ENCODE data around the gene SHB. TPM values are rescaled to one million over a fixed set of nuclear protein-coding genes. Genes with fewer than 3 reads are reported as not detected.

Gene SHB
- total RNA-seq, 2 experiments from 2014 or later, result 1.2 TPM

DNA sequence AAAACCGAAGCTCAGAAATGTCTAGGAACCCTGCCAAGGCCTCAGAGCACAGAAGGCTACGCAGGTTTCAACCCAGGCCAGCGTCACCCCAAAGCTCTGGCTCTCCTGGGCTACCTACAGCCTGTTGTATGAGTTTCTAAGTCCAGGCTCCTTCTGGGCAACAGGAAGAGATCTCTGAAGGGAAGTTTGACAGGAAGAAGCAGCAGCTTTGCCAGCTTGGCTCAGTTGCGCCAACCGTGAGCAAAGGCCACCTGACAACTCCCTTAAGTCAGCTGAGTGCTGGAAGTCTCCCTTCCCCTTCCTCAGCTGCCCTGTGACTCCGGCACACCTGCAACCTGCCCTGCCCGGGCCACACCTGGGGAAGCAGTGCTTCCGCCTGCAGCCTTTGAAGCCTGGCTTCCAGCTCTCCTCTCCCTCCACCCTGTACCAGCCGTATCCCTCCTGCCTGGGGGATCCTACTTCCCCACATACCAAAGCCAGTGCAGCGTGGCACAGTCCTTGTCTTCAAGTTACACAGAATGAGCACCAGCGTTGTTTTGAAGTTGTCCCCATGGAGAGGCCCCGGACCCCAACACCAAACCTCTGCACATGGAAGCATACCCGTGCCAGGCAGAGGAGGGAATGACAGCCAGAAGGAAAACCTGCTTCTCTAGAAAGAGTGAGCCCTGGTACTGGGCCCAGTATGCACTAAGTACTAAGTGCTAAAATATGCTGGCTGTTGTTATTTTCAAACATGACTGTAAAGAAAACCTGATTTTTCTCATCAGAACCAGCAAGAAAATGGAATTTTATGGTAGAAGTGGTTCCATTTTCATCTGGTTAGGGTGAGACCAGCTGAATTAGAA, 36.5 kb downstream of the SHB start:
- no peak overlapping the region for H3K27ac Mint-ChIP-seq
- no peak overlapping the region for H3K4me3 Mint-ChIP-seq
- DNase-seq, result no peak
- H3K36me3 Mint-ChIP-seq (ENCODE audit: low read depth), result no peaks in the 10 kb centered on the region
- H3K9me3 Mint-ChIP-seq, result no peaks in the 10 kb centered on the region
- peaks cover 2% of the 10 kb centered on the region for H3K4me1 Mint-ChIP-seq (ENCODE audit: low read depth)
- intact Hi-C loops (cut with micrococcal nuclease), result no loop called here
- H3K27me3 Mint-ChIP-seq (ENCODE audit: low read depth), result no peaks in the 10 kb centered on the region
- CTCF ChIA-PET, result interaction anchor here (0.7 kb wide), 1 partner anchor 10 kb away, joined by 3 read pairs; no protein-coding TSS in a partner anchor

DNA sequence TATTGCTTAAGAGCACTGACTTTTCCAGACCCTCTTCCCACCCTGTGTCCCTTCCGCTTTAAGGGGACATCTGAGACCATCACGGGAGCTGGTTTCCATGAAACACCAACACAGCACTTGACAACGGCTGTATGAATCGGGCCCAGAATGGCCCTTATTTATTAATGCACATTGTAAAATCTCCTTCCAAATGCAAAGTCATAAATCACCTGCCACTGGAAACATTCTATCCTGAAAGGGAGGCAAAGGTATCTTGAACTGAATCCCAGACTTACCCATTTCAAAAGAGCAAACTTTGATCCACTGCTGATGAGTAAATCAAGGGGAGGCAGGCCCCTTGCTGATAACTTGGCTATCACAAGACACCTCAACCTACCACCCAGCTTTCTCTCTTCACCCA, 37.4 kb downstream of the SHB start:
- CTCF ChIA-PET, result interaction anchor here (1.2 kb wide), 1 partner anchor 19 kb away, joined by 4 read pairs; no protein-coding TSS in a partner anchor
- no peak for DNase-seq
- H3K4me3 Mint-ChIP-seq, result no peak overlapping the region
- intact Hi-C loops (cut with micrococcal nuclease), result no loop called here
- H3K27me3 Mint-ChIP-seq (ENCODE audit: low read depth), result no peaks in the 10 kb centered on the region
- no peaks in the 10 kb centered on the region for H3K9me3 Mint-ChIP-seq
- H3K36me3 Mint-ChIP-seq (ENCODE audit: low read depth), result no peaks in the 10 kb centered on the region
- H3K4me1 Mint-ChIP-seq (ENCODE audit: low read depth), result peaks cover 2% of the 10 kb centered on the region
- no peak overlapping the region for H3K27ac Mint-ChIP-seq

DNA sequence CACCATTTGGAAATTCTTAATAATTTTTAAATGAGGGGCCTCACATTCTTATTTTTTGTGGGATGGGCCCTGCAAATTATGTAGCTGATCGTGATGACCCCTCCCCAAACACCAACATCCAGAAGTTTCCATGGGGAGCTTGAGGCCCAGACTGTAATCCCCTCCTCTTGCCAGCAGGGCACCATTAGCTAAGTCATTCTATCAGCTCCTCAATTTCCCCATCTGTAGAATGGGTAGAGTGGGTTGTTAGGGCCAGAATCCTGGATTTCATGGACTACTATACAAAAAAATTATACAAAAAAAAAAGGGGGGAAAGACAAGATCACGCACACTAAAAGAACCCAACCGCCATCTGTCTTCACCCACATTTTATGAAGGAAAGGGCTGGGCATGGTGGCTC, 38.4 kb downstream of the SHB start:
- Mint-ChIP-seq H3K27me3 (ENCODE audit: low read depth) (no peaks in the 10 kb centered on the region), H3K36me3 (ENCODE audit: low read depth) (no peaks in the 10 kb centered on the region), H3K4me3 (no peak overlapping the region), H3K4me1 (ENCODE audit: low read depth) (peaks cover 2% of the 10 kb centered on the region), H3K9me3 (no peaks in the 10 kb centered on the region), H3K27ac (no peak overlapping the region)
- intact Hi-C loops (cut with micrococcal nuclease), result no loop called here
- DNase-seq, result no peak
- CTCF ChIA-PET, result interaction anchor here (0.8 to 1.2 kb wide), 2 partner anchors 18 to 24 kb away, joined by 3 to 4 read pairs; no protein-coding TSS in a partner anchor

DNA sequence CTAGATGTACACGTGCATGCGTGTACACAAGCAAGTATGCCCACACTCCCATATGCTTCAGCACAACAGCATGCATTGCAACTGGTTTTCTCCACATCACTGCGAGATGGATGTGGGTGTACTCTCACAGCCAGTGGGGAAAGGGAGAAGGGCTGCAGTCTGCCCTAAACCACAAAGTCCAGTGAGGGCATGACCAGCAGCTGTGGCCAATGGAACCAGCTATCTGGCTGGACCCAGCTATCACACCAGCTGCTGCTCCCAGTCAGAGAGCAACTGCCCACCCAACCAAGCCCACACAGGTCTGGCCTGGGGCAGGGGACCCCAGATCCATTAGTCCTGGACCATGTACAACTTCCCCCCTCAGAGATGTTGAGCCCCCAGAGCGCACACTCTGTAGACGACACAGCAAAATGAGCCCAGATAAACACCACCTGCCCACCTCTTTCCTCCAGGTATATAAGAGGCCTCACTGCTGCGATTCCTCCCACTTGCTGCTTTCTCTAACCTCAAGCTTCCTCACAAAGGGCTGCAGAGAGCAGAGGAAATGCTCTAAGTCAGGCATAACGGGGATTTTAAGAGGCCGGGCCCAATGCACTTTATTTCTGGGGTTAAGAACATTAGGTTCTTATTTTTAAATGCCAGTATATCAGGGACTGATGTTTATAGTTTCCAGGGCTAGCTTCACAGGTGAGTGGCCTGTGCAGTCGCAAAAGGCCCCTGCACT, 39.0 kb downstream of the SHB start:
- CTCF ChIA-PET, result interaction anchor here (0.8 to 1.2 kb wide), 2 partner anchors 17 to 25 kb away, joined by 3 to 4 read pairs; no protein-coding TSS in a partner anchor
- H3K36me3 Mint-ChIP-seq (ENCODE audit: low read depth), result no peaks in the 10 kb centered on the region
- DNase-seq, result no peak
- peaks cover 2% of the 10 kb centered on the region for H3K4me1 Mint-ChIP-seq (ENCODE audit: low read depth)
- no peak overlapping the region for H3K4me3 Mint-ChIP-seq
- H3K27me3 Mint-ChIP-seq (ENCODE audit: low read depth), result no peaks in the 10 kb centered on the region
- H3K27ac Mint-ChIP-seq, result no peak overlapping the region
- intact Hi-C loops (cut with micrococcal nuclease), result no loop called here
- no peaks in the 10 kb centered on the region for H3K9me3 Mint-ChIP-seq

DNA sequence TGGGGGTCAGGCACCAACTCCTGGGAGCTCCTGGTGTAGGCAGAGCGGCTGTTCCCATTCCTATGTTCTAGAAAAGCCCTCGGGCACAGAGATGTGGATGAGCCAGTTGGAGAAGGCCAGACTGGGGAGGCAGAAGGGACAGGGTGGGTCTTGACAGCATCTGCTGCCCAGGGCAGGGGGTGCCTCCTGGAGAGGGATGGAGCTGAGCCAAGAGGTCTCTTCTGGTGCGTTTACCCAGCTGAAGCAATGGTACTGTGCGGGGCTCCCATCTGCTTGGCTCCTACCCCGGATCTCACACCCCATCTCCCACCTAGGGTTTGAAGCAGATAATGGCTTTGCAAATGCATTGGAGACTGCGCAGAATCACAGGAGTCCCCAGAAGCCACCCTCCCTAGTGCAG, 41.3 kb downstream of the SHB start:
- CTCF ChIA-PET, result no interaction called here

DNA sequence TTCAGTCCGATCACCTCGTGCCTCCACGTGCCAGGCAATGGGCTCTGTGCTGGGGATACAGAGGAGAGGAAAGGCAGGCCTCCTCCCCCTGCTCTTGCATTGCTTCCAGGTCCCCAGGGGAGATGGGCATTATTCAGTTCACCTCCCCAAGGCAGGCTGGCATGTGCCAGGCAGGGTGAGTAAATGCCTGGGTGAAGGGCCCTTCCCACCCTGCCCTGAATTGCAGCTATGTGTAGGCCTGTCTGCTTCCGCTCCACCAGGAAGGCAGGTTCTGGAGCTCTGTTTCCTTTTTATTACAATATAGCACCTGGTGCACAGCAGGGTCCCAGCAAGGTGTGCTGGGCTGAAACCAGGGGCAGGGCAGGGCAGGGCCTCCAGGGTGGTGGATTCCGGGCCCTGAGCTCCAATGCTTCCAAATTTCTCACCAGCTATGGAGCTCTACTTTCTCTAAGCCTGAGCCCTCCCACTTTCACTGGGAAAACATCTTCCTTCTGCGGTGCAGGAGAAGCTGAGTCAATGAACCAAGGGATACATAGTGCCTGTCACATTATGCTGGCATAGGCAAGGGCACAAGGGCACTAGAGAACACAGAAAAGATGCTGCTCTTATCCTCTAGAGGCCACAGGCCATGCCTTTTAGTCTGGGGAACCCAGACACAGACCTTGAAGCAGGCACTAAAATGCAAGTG, 42.0 kb downstream of the SHB start:
- no peak overlapping the region for H3K27ac Mint-ChIP-seq
- CTCF ChIA-PET, result no interaction called here
- intact Hi-C loops (cut with micrococcal nuclease), result no loop called here

More for the DNA sequence above, 41.3 kb downstream of the SHB start:
- Mint-ChIP-seq H3K4me1 (ENCODE audit: low read depth) (peaks cover 2% of the 10 kb centered on the region), H3K27me3 (ENCODE audit: low read depth) (no peaks in the 10 kb centered on the region), H3K9me3 (no peaks in the 10 kb centered on the region), H3K27ac (no peak overlapping the region), H3K36me3 (ENCODE audit: low read depth) (no peaks in the 10 kb centered on the region), H3K4me3 (no peak overlapping the region)
- intact Hi-C loops (cut with micrococcal nuclease), result no loop called here
- DNase-seq, result no peak

DNA sequence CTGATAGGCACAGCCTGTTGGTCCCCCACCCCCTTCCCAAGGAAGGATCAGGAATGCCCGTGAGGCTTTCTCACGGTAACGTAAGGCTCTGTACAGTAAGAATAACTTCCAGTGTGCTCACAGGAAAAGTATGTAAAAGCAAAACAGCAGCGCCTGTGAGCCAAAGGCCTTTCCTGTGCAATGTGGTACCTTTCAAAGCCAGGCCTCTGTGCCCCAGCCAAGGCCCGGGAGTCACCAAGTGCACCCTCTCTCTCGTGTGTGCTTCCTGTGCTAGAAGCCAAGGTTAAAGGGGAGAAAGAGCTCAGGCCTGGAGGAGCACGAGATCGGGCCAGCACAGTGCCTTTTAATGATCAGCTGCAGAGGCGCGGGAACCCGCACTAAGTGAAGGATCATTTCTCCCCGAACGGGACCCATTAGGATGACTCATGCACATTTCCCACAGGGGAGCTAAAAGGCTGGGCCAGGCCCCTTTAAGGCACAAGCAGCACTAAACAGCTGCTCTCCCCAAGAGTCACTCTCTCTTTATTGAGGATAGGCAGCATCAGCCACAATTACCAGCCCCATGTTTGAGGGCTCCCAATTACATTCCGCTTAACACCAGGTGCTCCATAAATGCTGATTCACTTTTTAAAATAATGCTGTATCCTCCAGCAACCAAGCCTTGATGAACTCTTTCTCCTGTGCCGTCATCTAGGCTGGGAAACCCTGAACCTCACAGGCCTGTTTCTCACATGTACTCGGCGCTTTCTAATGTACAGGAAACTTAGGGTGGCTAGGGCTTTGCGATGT, 42.8 kb downstream of the SHB start:
- Mint-ChIP-seq H3K9me3 (no peaks in the 10 kb centered on the region), H3K4me1 (ENCODE audit: low read depth) (peaks cover 2% of the 10 kb centered on the region), H3K27me3 (ENCODE audit: low read depth) (no peaks in the 10 kb centered on the region), H3K4me3 (no peak overlapping the region), H3K27ac (no peak overlapping the region), H3K36me3 (ENCODE audit: low read depth) (no peaks in the 10 kb centered on the region)
- no peak for DNase-seq
- intact Hi-C loops (cut with micrococcal nuclease), result no loop called here
- CTCF ChIA-PET, result no interaction called here

More for the DNA sequence above, 42.0 kb downstream of the SHB start:
- H3K4me3 Mint-ChIP-seq, result no peak overlapping the region
- peaks cover 2% of the 10 kb centered on the region for H3K4me1 Mint-ChIP-seq (ENCODE audit: low read depth)
- DNase-seq, result no peak
- H3K9me3 Mint-ChIP-seq, result no peaks in the 10 kb centered on the region
- H3K27me3 Mint-ChIP-seq (ENCODE audit: low read depth), result no peaks in the 10 kb centered on the region
- no peaks in the 10 kb centered on the region for H3K36me3 Mint-ChIP-seq (ENCODE audit: low read depth)

DNA sequence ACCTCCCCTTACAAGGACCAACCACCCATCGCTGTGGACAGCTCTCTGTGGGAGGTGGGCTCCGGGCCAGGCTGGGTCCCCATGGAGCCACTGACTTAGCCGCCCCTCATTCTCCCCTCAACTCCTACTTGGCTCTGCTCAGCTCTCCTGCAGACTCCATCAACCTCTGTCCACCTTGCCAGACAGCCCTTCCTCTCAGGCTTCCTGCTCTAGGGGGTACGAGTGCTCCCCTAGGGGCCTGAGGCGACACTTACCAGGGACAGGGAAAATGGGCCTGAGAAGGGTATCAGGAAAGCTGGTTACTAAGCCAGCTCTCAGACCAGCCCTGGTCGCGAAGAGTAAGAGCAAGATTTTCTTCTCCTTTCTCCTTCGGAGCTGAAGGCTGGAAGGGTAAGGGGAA, 43.9 kb downstream of the SHB start:
- intact Hi-C loops (cut with micrococcal nuclease), result no loop called here
- H3K4me1 Mint-ChIP-seq (ENCODE audit: low read depth), result peaks cover under 1% of the 10 kb centered on the region
- no peaks in the 10 kb centered on the region for H3K36me3 Mint-ChIP-seq (ENCODE audit: low read depth)
- H3K27me3 Mint-ChIP-seq (ENCODE audit: low read depth), result no peaks in the 10 kb centered on the region
- DNase-seq, result no peak
- no peak overlapping the region for H3K27ac Mint-ChIP-seq
- CTCF ChIA-PET, result interaction anchor here (1.0 kb wide), 1 partner anchor 112 kb away, joined by 3 read pairs; no protein-coding TSS in a partner anchor
- no peaks in the 10 kb centered on the region for H3K9me3 Mint-ChIP-seq
- no peak overlapping the region for H3K4me3 Mint-ChIP-seq

DNA sequence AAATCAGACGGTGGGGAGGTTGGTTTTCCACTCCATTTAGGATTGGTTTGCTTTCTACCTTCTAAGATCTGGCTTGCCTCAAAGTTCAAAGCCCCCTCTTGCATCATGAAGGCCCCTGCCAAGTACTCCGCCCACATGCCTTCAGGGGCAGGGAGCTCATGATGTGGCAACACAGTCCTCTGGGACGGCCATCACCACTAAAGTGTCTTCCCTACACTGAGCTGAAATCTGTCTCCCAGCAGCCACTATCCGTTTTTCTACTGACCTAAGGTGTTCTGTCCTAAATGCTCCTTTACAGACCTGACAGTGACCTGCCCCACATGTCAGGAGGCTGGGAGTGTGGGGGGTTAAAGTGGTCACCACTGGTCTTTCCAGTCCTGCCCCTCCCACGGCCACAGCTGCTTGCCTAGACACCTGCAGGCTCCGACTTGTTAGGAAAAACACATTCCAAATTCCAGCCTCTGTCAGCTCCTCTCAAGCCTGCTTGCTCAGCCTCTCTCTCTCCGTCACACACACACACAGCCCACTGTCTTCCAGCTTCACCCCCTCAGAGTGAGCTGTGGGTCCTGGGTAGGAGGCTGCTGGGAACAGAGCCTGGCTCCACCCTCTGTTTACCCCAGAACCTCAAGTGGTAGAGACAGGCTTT, 44.9 kb downstream of the SHB start:
- no peaks in the 10 kb centered on the region for H3K9me3 Mint-ChIP-seq
- CTCF ChIA-PET, result no interaction called here
- no peaks in the 10 kb centered on the region for H3K36me3 Mint-ChIP-seq (ENCODE audit: low read depth)
- no peak overlapping the region for H3K4me3 Mint-ChIP-seq
- H3K27ac Mint-ChIP-seq, result no peak overlapping the region
- intact Hi-C loops (cut with micrococcal nuclease), result no loop called here
- H3K4me1 Mint-ChIP-seq (ENCODE audit: low read depth), result no peaks in the 10 kb centered on the region
- no peak for DNase-seq
- no peaks in the 10 kb centered on the region for H3K27me3 Mint-ChIP-seq (ENCODE audit: low read depth)

DNA sequence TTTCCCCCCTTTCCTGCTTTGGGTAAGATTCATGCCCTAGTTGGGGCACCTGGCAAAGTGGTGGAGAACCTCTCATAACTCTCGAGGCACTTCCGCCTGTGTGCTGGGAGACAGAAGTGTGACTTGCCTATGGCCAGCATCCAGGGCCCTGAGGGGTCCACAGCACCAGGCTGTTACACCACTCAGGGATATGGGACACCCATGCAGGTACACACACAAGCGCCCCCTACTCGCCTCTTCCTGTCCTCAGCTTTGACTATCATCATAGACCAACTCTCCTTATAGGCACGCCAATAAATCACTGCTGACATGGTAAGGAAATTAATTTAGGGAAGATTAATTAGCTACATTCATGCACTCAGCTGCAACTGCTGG, 45.4 kb downstream of the SHB start:
- Mint-ChIP-seq H3K27ac (no peak overlapping the region), H3K4me1 (ENCODE audit: low read depth) (no peaks in the 10 kb centered on the region), H3K9me3 (no peaks in the 10 kb centered on the region), H3K4me3 (no peak overlapping the region), H3K27me3 (ENCODE audit: low read depth) (no peaks in the 10 kb centered on the region), H3K36me3 (ENCODE audit: low read depth) (no peaks in the 10 kb centered on the region)
- CTCF ChIA-PET, result no interaction called here
- intact Hi-C loops (cut with micrococcal nuclease), result no loop called here
- DNase-seq, result no peak

DNA sequence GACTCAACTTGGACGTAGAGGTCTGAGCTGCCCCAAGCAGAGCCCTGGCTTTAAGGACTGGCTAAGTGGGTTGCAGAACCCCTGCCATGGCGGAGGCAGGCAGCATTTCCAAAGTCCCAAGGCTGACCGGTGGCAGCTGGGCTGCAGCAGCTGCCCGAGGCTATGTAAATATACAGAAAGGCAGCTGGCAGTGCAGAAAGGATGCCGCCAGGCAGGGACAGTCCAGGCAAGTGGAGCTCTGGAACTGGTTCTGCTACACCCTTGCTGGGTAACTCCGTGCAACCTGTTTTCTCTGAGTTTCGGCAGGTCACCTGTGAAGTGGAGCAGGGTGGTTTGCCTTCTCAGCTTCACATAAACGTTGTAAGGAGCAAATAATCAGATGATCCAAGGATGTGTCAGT, 46.0 kb downstream of the SHB start:
- Mint-ChIP-seq H3K4me3 (no peak overlapping the region), H3K27ac (no peak overlapping the region), H3K27me3 (ENCODE audit: low read depth) (no peaks in the 10 kb centered on the region), H3K4me1 (ENCODE audit: low read depth) (no peaks in the 10 kb centered on the region), H3K9me3 (no peaks in the 10 kb centered on the region), H3K36me3 (ENCODE audit: low read depth) (no peaks in the 10 kb centered on the region)
- CTCF ChIA-PET, result no interaction called here
- DNase-seq, result no peak
- intact Hi-C loops (cut with micrococcal nuclease), result no loop called here
